OCI-LY1 (cell line): ENCODE measurements around the gene FIBP.

Experiments used
- H2AFZ ChIP-seq: fragments of 200-600 bp; sonication (generic), shearing (Covaris generic); 2 replicates; pipeline ENCODE4 v1.6.0; 2014; ENCODE audit warnings: antibody characterized with exemption, mild to moderate bottlenecking, low read length
- H3F3A ChIP-seq: fragments of 200-600 bp; sonication (generic), shearing (Covaris generic); 2 replicates; pipeline ENCODE4 v1.6.0; 2014; ENCODE audit warnings: mild to moderate bottlenecking, antibody characterized with exemption, low read length, moderate library complexity; ENCODE audit not compliant: insufficient read depth
- H3K27ac ChIP-seq: fragments of 200-600 bp; sonication (generic); 2 replicates; pipeline ENCODE4 v1.5.1; 2014; ENCODE audit warnings: low read length, mixed run types, mild to moderate bottlenecking, low read depth; ENCODE audit not compliant: poor library complexity, severe bottlenecking
- H3K27me3 ChIP-seq: fragments of 200-600 bp; sonication (generic); 2 replicates; pipeline ENCODE4 v1.6.0; 2014; ENCODE audit warnings: antibody characterized with exemption, mild to moderate bottlenecking, low read length, moderate library complexity; ENCODE audit not compliant: insufficient read depth
- H3K36me3 ChIP-seq: fragments of 200-600 bp; sonication (generic); 2 replicates; pipeline ENCODE4 v1.6.1; 2014; ENCODE audit warnings: mild to moderate bottlenecking, antibody characterized with exemption, low read length, moderate library complexity, mixed read lengths; ENCODE audit not compliant: insufficient read depth
- H3K4me1 ChIP-seq: fragments of 200-600 bp; sonication (generic); 2 replicates; pipeline ENCODE4 v1.5.1; 2014; ENCODE audit warnings: mild to moderate bottlenecking, low read length, moderate library complexity; ENCODE audit not compliant: insufficient read depth, severe bottlenecking
- H3K4me2 ChIP-seq: fragments of 200-600 bp; sonication (generic), shearing (Covaris generic); 2 replicates; pipeline ENCODE4 v1.6.1; 2014; ENCODE audit warnings: low read length
- H3K4me3 ChIP-seq: fragments of 200-600 bp; sonication (generic); 2 replicates; pipeline ENCODE4 v1.5.1; 2014; ENCODE audit warnings: low read length, low read depth, mild to moderate bottlenecking, mixed read lengths; ENCODE audit not compliant: poor library complexity, severe bottlenecking
- H3K79me2 ChIP-seq: fragments of 200-600 bp; shearing (Covaris generic); 2 replicates; pipeline ENCODE4 v1.6.1; 2016; ENCODE audit warnings: mixed run types, low read length, mixed read lengths; ENCODE audit not compliant: insufficient read depth
- H3K9ac ChIP-seq: fragments of 200-600 bp; sonication (generic), shearing (Covaris generic); 2 replicates; pipeline ENCODE4 v1.6.1; 2014; ENCODE audit warnings: mild to moderate bottlenecking, low read length, mixed read lengths
- H3K9me2 ChIP-seq: fragments of 200-600 bp; sonication (generic), shearing (Covaris generic); 2 replicates; pipeline ENCODE4 v1.6.1; 2014; ENCODE audit warnings: low read depth, mild to moderate bottlenecking, low read length, mixed read lengths
- H3K9me3 ChIP-seq: fragments of 200-600 bp; shearing (Covaris generic); 2 replicates; pipeline ENCODE4 v1.6.1; 2014; ENCODE audit warnings: low read length, mixed read lengths
- H4K20me1 ChIP-seq: fragments of 200-600 bp; sonication (generic), shearing (Covaris generic); 2 replicates; pipeline ENCODE4 v1.6.0; 2016; ENCODE audit warnings: mild to moderate bottlenecking, low read length; ENCODE audit not compliant: insufficient read depth
- CTCF ChIP-seq: fragments of 200-600 bp; sonication (generic), shearing (Covaris generic); IDR thresholded peaks from 2 replicates; pipeline ENCODE4 v1.5.1; 2017; ENCODE audit warnings: mild to moderate bottlenecking, antibody characterized with exemption, low read length, moderate library complexity, mixed read lengths
- EZH2 ChIP-seq: fragments of 200-600 bp; sonication (generic), shearing (Covaris generic); IDR thresholded peaks from 2 replicates; pipeline ENCODE4 v1.8.0; 2017; ENCODE audit warnings: borderline replicate concordance, mixed run types, mild to moderate bottlenecking, antibody characterized with exemption, low read length, moderate library complexity, mixed read lengths

FIBP gene

DNA sequence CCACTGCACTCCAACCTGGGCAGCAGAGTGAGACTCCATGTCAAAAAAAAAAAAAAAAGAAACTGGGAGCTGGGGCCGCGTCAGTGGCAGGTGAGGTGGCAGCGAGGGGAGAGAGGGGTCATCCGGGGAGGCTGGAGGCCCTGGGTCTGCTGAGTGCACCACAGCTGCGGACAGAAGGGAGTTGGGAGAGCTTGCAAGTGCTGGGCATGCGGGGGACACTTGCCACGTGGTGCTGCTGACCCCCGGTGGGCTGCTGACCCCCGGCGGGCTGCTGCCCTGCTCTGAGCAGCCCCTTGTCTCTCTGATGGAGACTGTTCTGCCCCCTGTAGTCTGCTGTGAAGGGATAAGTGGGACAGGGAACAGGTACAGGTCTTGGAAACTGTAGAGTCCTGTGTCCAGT lies 33.6 kb upstream of the FIBP start:
- no peaks in the 10 kb centered on the region for H3F3A ChIP-seq
- 0 out of 2 replicates have a peak, but pooled peaks cover 3% of the 10 kb centered on the region for H3K36me3 ChIP-seq
- H3K9me2 ChIP-seq: no peaks in the 10 kb centered on the region
- H3K9ac ChIP-seq: no peak overlapping the region
- no peak overlapping the region for H3K27ac ChIP-seq
- H3K4me2 ChIP-seq: no peak overlapping the region
- H3K79me2 ChIP-seq: no peaks in the 10 kb centered on the region
- no peaks in the 10 kb centered on the region for H3K9me3 ChIP-seq
- H3K4me1 ChIP-seq: peaks cover 24% of the 10 kb centered on the region
- no peaks in the 10 kb centered on the region for H4K20me1 ChIP-seq
- TF ChIP-seq CTCF: no peak
- TF ChIP-seq EZH2: no peak
- no peaks in the 10 kb centered on the region for H3K27me3 ChIP-seq
- H3K4me3 ChIP-seq: no peak overlapping the region
- H2AFZ ChIP-seq: no peak overlapping the region

DNA sequence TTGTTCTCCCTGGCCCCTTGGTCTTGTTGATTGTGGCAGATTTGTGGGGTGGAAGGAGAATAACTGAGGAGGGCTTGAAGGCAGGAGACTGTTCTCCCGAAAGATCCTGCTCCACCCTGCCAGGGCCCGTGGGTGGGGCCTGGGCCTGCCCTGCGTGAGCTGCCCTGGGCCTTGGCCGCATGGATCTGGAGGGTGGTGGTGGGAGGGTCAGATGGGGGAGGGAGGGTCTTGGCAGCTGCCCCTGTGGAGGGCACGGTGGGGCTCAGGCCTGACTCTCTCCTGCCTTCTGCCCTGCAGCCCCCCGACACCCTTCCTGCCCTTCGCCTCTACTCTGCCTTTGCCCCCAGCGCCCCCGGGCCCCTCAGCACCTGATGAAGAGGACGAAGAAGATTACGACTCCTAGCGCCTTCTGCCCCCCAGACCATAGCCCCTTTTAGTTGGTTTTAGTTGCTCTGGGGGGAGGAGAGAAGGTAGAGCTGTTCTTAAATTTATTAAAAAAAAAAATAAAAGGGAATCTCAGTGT lies 32.8 kb upstream of the FIBP start:
- Histone ChIP-seq H2AFZ (no peak overlapping the region), H3K9ac (no peak overlapping the region), H3K36me3 (0 out of 2 replicates have a peak, but pooled peaks cover 3% of the 10 kb centered on the region), H3K79me2 (no peaks in the 10 kb centered on the region), H4K20me1 (no peaks in the 10 kb centered on the region), H3K4me2 (no peak overlapping the region), H3K9me2 (no peaks in the 10 kb centered on the region), H3F3A (no peaks in the 10 kb centered on the region), H3K4me3 (no peak overlapping the region), H3K9me3 (no peaks in the 10 kb centered on the region), H3K4me1 (peaks cover 24% of the 10 kb centered on the region), H3K27ac (no peak overlapping the region), H3K27me3 (no peaks in the 10 kb centered on the region)
- TF ChIP-seq EZH2 (no peak), CTCF (no peak)

GRCh38 chr11:65920372-65920802 lies 32.1 kb upstream of the FIBP start:
- Histone ChIP-seq H3K9me2 (no peaks in the 10 kb centered on the region), H4K20me1 (no peaks in the 10 kb centered on the region), H3K9me3 (no peaks in the 10 kb centered on the region), H3K4me2 (peak overlapping the region; percentile 86), H3K9ac (peak overlapping the region; percentile 66), H3K79me2 (no peaks in the 10 kb centered on the region), H3K27ac (no peak overlapping the region), H3K4me1 (peaks cover 24% of the 10 kb centered on the region), H3K4me3 (peak overlapping the region; percentile 85), H3F3A (no peaks in the 10 kb centered on the region), H2AFZ (no peak overlapping the region), H3K36me3 (0 out of 2 replicates have a peak, but pooled peaks cover 3% of the 10 kb centered on the region), H3K27me3 (no peaks in the 10 kb centered on the region)
- TF ChIP-seq CTCF (no peak), EZH2 (no peak)
